ENCODE data around the gene P2RY11.

DNA sequence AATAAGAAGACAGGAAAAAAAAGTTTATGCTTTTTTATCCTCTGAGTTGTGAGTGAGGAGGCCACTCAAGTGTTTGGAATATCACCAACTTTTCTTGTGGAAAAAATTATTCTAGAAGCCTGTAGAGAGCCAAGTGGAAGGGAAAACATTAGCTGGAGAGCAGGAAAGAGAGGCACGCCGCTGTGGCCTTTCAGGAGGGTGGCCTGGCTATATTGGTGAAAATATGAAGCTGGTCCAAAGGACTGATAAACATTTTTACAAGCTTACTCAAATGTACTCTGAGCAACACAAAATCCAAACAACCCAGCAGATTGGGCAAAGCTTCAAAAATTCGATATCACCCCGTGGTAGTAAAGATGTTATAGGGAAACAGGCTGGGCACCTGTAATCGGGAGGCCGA lies 10.6 kb downstream of the P2RY11 start:
- TF ChIP-seq, protein P1, sequence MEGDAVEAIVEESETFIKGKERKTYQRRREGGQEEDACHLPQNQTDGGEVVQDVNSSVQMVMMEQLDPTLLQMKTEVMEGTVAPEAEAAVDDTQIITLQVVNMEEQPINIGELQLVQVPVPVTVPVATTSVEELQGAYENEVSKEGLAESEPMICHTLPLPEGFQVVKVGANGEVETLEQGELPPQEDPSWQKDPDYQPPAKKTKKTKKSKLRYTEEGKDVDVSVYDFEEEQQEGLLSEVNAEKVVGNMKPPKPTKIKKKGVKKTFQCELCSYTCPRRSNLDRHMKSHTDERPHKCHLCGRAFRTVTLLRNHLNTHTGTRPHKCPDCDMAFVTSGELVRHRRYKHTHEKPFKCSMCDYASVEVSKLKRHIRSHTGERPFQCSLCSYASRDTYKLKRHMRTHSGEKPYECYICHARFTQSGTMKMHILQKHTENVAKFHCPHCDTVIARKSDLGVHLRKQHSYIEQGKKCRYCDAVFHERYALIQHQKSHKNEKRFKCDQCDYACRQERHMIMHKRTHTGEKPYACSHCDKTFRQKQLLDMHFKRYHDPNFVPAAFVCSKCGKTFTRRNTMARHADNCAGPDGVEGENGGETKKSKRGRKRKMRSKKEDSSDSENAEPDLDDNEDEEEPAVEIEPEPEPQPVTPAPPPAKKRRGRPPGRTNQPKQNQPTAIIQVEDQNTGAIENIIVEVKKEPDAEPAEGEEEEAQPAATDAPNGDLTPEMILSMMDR (conservative IDR thresholded peaks at IDR 0.05; ENCODE audit: low read depth in 2 of 2), result no peak
- TF ChIP-seq POLR2AphosphoS5 (IDR thresholded peaks at IDR 0.05; ENCODE audit: low read depth) (no peak), STAT1 (IDR thresholded peaks at IDR 0.05; ENCODE audit: unreplicated experiment) (no peak), EZH2 (IDR thresholded peaks at IDR 0.05; ENCODE audit: low read depth, unreplicated experiment) (no peak), ZNF331 (CRISPR knock-in tag; IDR thresholded peaks at IDR 0.05; ENCODE audit: low read depth) (no peak), EZH2phosphoT487 (IDR thresholded peaks at IDR 0.05; ENCODE audit: unreplicated experiment) (no peak), CREB1 (CRISPR knock-in tag; IDR thresholded peaks at IDR 0.05; ENCODE audit: low read depth) (no peak), ZNF114 (CRISPR knock-in tag; IDR thresholded peaks at IDR 0.05) (no peak)
- TF ChIP-seq, protein P2, sequence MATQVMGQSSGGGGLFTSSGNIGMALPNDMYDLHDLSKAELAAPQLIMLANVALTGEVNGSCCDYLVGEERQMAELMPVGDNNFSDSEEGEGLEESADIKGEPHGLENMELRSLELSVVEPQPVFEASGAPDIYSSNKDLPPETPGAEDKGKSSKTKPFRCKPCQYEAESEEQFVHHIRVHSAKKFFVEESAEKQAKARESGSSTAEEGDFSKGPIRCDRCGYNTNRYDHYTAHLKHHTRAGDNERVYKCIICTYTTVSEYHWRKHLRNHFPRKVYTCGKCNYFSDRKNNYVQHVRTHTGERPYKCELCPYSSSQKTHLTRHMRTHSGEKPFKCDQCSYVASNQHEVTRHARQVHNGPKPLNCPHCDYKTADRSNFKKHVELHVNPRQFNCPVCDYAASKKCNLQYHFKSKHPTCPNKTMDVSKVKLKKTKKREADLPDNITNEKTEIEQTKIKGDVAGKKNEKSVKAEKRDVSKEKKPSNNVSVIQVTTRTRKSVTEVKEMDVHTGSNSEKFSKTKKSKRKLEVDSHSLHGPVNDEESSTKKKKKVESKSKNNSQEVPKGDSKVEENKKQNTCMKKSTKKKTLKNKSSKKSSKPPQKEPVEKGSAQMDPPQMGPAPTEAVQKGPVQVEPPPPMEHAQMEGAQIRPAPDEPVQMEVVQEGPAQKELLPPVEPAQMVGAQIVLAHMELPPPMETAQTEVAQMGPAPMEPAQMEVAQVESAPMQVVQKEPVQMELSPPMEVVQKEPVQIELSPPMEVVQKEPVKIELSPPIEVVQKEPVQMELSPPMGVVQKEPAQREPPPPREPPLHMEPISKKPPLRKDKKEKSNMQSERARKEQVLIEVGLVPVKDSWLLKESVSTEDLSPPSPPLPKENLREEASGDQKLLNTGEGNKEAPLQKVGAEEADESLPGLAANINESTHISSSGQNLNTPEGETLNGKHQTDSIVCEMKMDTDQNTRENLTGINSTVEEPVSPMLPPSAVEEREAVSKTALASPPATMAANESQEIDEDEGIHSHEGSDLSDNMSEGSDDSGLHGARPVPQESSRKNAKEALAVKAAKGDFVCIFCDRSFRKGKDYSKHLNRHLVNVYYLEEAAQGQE (IDR thresholded peaks at IDR 0.05; ENCODE audit: unreplicated experiment), result no peak
- TF ChIP-seq, protein P3, sequence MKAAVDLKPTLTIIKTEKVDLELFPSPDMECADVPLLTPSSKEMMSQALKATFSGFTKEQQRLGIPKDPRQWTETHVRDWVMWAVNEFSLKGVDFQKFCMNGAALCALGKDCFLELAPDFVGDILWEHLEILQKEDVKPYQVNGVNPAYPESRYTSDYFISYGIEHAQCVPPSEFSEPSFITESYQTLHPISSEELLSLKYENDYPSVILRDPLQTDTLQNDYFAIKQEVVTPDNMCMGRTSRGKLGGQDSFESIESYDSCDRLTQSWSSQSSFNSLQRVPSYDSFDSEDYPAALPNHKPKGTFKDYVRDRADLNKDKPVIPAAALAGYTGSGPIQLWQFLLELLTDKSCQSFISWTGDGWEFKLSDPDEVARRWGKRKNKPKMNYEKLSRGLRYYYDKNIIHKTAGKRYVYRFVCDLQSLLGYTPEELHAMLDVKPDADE (IDR thresholded peaks at IDR 0.05), result no peak
- TF ChIP-seq, protein P4, sequence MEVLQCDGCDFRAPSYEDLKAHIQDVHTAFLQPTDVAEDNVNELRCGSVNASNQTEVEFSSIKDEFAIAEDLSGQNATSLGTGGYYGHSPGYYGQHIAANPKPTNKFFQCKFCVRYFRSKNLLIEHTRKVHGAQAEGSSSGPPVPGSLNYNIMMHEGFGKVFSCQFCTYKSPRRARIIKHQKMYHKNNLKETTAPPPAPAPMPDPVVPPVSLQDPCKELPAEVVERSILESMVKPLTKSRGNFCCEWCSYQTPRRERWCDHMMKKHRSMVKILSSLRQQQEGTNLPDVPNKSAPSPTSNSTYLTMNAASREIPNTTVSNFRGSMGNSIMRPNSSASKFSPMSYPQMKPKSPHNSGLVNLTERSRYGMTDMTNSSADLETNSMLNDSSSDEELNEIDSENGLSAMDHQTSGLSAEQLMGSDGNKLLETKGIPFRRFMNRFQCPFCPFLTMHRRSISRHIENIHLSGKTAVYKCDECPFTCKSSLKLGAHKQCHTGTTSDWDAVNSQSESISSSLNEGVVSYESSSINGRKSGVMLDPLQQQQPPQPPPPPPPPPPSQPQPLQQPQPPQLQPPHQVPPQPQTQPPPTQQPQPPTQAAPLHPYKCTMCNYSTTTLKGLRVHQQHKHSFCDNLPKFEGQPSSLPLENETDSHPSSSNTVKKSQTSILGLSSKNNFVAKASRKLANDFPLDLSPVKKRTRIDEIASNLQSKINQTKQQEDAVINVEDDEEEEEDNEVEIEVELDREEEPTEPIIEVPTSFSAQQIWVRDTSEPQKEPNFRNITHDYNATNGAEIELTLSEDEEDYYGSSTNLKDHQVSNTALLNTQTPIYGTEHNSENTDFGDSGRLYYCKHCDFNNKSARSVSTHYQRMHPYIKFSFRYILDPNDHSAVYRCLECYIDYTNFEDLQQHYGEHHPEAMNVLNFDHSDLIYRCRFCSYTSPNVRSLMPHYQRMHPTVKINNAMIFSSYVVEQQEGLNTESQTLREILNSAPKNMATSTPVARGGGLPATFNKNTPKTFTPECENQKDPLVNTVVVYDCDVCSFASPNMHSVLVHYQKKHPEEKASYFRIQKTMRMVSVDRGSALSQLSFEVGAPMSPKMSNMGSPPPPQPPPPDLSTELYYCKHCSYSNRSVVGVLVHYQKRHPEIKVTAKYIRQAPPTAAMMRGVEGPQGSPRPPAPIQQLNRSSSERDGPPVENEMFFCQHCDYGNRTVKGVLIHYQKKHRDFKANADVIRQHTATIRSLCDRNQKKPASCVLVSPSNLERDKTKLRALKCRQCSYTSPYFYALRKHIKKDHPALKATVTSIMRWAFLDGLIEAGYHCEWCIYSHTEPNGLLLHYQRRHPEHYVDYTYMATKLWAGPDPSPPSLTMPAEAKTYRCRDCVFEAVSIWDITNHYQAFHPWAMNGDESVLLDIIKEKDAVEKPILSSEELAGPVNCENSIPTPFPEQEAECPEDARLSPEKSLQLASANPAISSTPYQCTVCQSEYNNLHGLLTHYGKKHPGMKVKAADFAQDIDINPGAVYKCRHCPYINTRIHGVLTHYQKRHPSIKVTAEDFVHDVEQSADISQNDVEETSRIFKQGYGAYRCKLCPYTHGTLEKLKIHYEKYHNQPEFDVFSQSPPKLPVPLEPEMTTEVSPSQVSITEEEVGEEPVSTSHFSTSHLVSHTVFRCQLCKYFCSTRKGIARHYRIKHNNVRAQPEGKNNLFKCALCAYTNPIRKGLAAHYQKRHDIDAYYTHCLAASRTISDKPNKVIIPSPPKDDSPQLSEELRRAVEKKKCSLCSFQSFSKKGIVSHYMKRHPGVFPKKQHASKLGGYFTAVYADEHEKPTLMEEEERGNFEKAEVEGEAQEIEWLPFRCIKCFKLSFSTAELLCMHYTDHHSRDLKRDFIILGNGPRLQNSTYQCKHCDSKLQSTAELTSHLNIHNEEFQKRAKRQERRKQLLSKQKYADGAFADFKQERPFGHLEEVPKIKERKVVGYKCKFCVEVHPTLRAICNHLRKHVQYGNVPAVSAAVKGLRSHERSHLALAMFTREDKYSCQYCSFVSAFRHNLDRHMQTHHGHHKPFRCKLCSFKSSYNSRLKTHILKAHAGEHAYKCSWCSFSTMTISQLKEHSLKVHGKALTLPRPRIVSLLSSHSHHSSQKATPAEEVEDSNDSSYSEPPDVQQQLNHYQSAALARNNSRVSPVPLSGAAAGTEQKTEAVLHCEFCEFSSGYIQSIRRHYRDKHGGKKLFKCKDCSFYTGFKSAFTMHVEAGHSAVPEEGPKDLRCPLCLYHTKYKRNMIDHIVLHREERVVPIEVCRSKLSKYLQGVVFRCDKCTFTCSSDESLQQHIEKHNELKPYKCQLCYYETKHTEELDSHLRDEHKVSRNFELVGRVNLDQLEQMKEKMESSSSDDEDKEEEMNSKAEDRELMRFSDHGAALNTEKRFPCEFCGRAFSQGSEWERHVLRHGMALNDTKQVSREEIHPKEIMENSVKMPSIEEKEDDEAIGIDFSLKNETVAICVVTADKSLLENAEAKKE (CRISPR knock-in tag; IDR thresholded peaks at IDR 0.05), result no peak
